GM21515 (cell line): ENCODE results near the gene ANKRD36B.
"Not testable (repeated sequence)": the region's sequence is repeated elsewhere in the genome, so short reads cannot be mapped to it uniquely, and the experiment has no call there.

Experiments
- ATAC-seq: cut with Tn5 transposase; IDR thresholded peaks from one replicate; pipeline ENCODE4 v1.9.1; 2021; ENCODE audit not compliant: unreplicated experiment

ANKRD36B gene

DNA sequence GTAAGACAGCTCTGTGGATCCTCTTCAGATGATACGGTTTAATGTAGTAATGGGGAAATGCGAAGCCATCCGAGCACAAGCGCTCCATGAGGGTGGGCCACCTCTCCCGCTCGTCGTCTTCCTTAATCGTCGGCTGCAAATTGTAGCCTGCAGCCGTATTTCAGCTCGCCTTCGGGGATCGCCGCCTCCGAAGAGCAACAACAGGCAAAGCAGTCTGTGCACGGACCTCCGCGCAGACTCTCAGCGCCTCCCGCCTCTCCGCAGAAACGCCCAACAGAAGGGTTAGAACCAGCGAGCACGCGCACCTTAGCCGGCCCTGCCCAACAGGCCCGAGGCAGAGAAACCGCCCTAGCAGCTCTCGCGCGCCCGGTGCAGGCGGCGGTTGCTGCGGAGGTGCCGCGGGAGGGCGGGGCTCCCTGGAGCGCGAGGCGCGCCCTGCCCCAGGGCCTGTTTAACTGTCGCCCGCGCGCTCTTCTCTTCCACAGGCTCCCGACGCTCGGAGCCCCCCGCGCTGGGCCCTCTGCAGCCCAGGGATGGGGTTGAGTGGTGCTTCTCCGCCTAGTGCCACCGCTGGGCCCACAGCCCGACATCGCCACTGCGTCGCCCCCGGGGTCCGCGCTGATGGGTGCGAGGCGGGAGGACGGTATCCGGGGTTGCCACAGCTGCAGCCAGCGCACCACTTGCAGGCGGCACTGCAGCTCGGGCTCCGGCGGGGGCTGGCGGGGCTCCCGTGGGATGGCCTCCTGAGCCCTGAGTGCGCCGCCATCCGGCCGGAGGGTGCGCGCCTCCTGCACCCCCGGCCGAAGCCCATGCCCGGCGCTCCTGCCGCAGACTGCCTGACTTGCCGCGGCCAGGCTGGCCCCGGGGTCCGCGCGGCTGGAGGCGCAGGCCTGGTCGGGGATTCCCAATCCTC is at the start of gene ANKRD36B:
ANKRD36B (minus strand) TSS at position 280 of the 913 bp plus-strand sequence; CDS start at position 88, 192 bp downstream.
- peak; percentile 61 for ATAC-seq

DNA sequence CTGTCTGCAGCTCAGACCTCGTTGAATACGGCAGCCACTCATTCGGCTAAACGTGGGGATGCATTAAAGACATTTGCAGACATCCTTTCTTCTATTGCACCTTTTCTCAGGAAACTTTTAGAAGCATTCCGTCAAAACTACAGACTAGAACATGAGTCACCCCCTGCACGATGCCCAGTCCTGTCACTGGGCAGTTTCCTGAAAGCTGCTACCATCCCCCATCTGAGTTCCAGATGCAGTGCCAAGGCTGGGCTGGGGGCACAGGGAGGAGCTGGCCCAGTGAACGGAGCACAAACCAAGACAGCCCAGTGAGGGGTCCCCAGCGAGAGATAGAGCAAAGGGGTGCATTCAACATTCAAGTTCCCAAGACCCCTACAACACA is 36.4 kb upstream of the ANKRD36B start:
- ATAC-seq = not testable (repeated sequence)

DNA sequence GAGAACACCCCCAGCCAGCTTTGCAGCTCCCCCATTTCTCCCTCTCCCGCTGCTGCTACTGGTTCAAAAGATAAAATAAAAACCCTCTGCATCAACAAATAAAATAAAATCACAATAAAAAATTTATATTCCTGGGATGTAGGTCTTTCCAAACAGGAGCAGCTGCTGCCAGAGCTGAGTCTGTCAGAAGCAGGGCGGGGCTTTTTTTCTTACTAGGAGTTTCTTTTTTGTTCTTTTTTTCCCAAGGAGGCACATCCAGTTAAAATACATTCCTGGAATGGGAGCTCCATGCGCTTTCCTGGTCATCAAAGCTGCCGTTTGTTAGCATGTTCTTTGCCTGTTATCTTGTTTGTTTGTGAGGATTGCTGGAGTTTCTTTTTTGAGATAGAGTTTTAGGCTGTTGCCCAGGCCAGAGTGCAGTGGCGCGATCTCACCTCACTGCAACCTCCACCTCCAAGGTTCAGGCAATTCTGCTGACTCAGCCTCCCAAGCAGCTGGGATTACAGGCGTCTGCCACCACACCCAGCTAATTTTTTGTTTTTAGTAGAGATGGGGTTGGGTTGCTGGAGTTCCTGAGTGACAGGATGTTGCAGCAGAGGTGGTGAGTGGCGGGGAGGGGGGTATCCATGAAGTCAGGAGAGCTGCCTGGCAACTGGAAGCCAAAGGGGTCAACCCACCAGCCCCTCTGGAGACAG is 35.8 kb upstream of the ANKRD36B start:
- not testable (repeated sequence) for ATAC-seq

DNA sequence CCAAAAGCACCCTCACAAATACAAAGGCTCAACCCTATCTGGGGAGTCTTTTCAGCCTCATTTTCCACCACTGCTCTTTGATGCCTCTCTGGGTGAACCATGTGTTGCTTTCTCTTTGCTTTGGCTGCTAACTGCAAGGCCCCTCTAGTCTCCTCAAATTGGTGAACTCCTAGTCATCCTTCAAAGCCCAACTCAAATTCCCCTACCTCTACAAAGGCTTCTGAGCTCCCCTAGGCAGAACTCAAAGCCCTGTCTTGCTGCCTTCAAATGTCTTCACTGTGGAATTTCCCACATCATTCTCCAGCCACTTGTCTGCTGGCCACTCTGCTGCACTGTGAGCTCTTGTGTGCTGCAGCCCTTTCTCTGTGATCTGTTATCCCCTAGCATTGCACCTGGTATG is 33.3 kb upstream of the ANKRD36B start:
- not testable (repeated sequence) for ATAC-seq

DNA sequence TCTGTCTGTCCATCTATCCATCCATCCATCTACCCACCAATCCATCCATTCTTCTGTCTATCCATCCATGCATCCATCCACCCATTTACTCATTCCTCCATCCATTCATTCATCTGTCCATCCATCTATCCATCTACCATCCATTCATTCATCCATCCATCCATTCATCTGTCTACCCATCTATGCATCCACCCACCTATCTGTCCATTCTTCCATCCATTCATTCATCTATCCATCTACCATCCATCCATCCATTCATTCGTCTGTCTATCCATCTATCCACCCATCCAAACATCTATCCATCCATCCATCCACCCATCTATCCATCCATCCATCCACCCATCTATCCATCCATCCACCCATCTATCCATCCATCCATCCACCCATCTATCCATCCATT is 30.8 kb upstream of the ANKRD36B start:
- ATAC-seq = not testable (repeated sequence)

GRCh38 chr2:97618939-97619827 is 29.5 kb upstream of the ANKRD36B start:
- not testable (repeated sequence) for ATAC-seq

- ATAC-seq = no peak
These were observed 28.2 kb upstream of the ANKRD36B start for GRCh38 chr2:97617911-97618310.

DNA sequence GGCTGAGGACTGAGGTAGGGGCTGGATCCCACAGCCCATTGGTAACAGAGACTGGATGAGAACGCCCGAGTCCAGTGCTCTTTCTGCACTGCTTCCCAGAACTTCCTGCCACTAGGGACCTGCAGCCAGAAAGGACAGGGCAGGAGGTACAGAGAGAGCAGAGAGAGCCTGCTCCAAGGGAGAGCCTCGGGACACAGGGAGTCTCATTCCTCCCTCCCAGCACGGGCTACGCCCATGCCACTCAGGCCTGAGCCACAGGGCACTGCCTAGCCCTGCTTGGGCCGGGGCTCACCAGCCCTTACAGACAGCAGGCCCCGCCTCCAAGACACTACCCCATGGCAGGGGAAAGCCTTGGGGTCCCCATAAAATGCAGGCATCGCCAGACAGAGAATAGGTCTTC is 26.1 kb upstream of the ANKRD36B start:
- not testable (repeated sequence) for ATAC-seq

- not testable (repeated sequence) for ATAC-seq
These were observed 22.2 kb upstream of the ANKRD36B start for GRCh38 chr2:97611895-97612294.

- ATAC-seq = not testable (repeated sequence)
These were observed 19.1 kb upstream of the ANKRD36B start for GRCh38 chr2:97608745-97609144.

DNA sequence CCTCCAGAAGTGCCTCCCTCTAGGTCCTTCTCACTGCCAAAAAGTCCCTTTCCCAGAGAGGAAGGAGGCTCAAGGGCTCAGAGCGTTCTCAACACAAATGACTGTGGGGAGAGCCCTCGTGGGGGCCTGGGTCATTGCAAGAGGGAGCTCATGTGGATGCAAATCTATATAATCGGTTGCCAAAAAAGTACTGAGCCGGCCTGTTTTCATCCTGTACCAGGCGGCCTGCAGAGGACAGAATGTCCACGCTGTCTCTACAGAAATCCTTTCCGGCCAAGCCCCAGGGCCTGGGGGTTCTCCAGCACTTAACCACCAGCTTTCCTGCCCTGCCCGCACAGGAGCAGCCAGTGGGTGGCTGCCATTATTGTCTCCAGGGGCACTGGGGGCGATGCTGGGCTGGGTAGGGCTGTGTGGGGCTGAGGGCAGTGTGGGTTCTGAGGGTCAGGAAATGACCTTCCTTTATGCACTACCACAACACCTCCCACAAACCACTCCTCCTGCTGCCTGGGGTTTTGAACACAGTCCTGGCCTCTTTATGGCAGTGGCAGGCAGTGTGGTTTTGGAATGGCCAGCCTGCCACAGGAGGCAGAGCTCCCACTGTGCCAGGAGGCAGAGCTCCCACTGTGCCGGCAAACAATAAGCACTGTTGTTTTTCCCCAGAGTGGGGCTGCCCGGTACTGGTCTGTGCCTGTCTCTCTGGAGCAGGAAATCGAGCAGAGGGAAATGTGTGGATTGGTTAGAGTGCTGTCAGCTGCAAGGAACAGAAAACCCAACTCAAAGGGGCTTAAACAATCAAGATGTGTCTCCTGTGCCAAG is 16.1 kb upstream of the ANKRD36B start:
- not testable (repeated sequence) for ATAC-seq

- ATAC-seq = not testable (repeated sequence)
These were observed 15.4 kb upstream of the ANKRD36B start for GRCh38 chr2:97605109-97605508.

DNA sequence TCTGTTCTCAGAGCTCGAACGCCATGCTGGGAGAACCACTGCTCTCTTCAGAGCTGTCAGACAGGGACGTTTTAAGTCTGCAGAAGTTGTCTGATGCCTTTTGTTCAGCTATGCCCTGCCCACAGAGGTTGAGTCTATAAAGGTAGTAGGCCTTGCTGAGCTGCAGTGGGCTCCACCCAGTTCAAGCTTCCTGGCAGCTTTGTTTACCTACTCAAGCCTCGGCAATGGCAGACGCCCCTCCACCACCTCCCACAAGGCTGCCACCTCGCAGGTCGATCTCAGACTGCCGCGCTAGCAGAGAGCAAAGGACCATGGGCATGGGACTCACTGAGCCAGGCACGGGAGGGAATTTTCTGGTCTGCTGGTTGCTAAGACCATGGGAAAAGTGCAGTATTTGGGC is 11.9 kb upstream of the ANKRD36B start:
- ATAC-seq = not testable (repeated sequence)

- not testable (repeated sequence) for ATAC-seq
These were observed 6.5 kb upstream of the ANKRD36B start for GRCh38 chr2:97596180-97596579.

- ATAC-seq = not testable (repeated sequence)
These were observed 3.8 kb upstream of the ANKRD36B start for GRCh38 chr2:97593520-97593919.

GRCh38 chr2:97590515-97591394 is 1.1 kb upstream of the ANKRD36B start:
- ATAC-seq = peak; percentile 51

GRCh38 chr2:97589257-97589597 is 450 bp downstream of the ANKRD36B start:
- not testable (repeated sequence) for ATAC-seq

DNA sequence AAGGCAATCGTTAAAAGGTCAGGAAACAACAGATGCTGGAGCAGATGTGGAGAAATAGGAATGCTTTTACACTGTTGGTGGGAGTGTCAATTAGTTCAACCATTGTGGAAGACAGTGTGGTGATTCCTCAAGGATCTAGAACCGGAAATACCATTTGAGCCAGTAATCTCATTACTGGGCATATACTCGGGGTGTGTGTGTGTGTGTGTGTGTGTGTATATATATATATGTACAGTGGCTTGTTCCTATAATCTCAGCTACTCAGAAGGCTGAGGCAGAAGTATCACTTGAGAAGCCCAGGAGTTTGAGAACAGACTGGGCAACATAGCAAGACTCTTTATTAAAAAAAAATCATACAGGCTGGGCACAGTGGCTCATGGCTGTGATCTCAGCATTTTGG is 24.0 kb downstream of the ANKRD36B start:
- not testable (repeated sequence) for ATAC-seq

DNA sequence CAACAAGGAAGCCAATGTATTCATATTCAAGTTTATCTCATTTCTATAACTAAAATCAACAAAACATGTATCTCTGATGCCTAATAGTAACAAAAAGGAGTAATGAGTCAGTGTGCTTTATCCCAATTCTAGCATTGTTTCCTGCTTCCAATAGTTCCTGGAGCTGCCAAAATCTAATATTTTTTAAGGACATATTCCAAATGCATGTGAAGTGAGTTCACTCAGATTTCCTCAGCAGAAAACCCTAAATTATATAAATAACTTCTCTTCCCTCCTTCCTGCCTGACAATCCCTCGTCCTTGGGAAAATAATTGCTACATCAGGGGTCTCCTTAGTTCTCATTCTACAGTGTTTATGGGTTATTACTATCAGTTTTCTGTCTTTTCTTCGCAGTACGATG is 37.3 kb downstream of the ANKRD36B start:
- ATAC-seq = not testable (repeated sequence)
